ENCODE data around the gene CNGA3.

CNGA3 gene

GRCh38 chr2:98378196-98378595, 31.9 kb downstream of the CNGA3 start:
- DNase-seq (ENCODE audit: low read depth), result no peak

- no peak for DNase-seq (ENCODE audit: low read depth)
Observed at GRCh38 chr2:98378901-98379300, 32.6 kb downstream of the CNGA3 start.

- DNase-seq (ENCODE audit: low read depth), result no peak
Observed at GRCh38 chr2:98379311-98380202, 33.3 kb downstream of the CNGA3 start.

DNA sequence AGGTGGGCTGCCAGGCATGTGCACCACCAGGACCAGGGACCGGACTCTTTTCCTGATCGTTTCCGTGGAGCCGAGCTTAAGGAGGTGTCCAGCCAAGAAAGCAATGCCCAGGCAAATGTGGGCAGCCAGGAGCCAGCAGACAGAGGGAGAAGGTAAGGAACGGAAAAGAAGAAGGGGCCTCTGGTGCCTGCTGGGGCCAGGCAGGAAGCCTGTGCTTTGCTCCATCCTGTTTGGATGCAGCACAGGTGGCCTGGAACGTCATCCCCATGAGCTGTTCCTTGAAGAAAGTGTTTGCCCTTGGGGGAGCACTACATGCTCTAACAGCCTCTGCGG, 33.9 kb downstream of the CNGA3 start:
- DNase-seq (ENCODE audit: low read depth), result no peak

GRCh38 chr2:98381494-98381893, 35.2 kb downstream of the CNGA3 start:
- DNase-seq (ENCODE audit: low read depth), result no peak

DNA sequence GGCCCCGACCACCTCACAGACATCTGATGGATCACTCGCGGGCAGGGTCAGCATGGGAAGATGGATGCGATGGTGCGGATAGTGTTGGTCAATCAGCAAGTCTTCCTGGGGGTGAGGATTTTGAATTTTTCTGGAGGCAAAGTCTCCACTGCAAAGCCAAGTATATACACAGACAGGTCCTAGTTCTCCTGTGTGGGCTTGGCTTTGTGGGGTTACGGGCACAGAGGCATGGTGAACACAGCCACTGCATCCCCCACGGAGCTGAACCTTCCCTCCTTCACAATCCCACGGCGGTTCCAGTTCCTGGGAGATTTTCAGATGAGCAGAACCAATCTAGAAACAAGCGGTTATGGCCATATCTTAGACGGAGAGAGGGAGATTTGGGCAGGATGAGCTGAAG, 35.8 kb downstream of the CNGA3 start:
- no peak for DNase-seq (ENCODE audit: low read depth)

GRCh38 chr2:98382739-98383138, 36.5 kb downstream of the CNGA3 start:
- no peak for DNase-seq (ENCODE audit: low read depth)

DNA sequence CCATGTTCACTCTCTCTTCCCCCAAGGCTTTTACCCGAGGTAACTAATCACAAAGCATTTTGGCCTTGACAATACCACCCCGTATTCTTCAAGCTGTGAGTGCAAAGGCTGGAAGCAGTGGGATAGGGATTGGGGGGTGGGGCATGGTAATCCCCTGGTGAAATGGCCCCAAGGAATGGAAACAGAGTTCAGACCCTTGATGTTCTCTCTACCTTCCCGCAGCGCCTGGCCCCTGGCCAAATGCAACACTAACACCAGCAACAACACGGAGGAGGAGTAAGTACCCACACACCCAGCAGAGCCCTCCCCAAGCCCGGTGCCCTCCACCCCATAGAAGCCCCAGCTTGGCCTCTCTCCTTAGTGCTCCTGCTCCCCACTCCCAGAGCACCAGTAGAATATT, 36.9 kb downstream of the CNGA3 start:
- no peak for DNase-seq (ENCODE audit: low read depth)

DNA sequence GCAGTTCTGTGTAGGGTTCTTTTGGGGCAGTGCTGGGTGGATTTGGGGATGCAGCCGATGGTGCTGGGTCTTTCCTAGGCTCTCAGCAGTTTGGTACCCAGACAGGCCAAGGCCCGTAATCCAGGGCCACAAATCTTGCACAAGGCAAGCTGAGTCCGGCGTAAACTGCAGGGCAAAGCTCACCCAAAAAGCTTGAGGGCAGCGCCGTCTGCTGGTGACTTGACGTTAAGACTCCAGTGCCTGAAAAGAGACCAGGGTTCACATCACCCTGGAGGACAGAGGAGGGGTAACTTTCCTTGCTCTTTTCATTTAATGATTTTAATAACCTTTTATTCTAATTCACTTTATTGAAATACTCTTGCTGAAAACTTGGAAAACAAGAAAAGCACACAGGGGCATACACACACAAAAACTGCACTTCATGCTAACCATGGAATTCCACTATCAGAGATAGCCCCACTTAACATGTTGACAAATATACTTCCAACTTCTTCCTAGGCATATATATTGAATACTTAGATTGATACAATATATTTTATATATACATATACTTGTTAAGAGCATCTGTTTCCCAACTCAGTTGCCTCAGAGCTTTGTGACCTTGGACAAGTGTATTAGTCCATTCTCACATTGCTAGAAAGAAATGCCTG, 38.9 kb downstream of the CNGA3 start:
- DNase-seq (ENCODE audit: low read depth), result peak; percentile 66

DNA sequence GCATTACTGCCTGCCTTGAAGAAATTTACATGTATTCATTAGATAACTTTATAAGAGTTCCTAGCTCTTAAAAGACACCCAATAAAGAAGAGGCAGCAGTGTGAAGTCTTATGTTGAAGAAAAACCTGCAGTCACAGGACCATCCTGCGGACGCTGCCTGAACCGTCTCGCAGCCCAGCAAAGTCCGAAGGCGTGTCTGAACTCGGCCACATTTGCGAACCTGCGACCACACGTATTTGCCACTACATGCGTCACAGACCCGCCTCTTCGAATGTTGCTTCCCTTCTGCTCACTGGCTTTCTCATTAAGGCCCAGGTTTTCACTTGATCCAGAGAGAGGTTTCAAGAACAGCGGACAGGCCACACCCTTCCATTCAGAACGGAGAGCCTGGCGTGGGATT, 41.2 kb downstream of the CNGA3 start:
- no peak for DNase-seq (ENCODE audit: low read depth)

DNA sequence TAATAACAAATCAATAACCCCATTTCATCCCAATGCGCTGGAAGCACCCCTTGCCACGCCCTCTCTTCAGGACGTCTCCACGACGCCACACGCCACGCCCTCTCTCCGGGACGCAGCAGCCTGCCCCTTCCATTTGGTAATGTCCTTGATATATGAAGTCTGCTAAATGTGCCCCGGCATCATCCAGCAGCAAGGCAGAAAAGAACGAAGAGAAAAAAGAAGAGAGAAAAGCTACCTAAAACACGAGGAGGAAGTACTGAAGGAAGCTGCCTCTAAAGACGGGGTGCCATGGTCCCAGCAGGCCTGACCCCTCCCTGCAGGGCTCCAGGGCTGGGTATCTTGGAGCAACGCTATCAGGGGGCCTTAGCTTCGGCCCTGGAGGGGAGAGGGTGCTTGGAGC, 41.8 kb downstream of the CNGA3 start:
- no peak for DNase-seq (ENCODE audit: low read depth)

DNA sequence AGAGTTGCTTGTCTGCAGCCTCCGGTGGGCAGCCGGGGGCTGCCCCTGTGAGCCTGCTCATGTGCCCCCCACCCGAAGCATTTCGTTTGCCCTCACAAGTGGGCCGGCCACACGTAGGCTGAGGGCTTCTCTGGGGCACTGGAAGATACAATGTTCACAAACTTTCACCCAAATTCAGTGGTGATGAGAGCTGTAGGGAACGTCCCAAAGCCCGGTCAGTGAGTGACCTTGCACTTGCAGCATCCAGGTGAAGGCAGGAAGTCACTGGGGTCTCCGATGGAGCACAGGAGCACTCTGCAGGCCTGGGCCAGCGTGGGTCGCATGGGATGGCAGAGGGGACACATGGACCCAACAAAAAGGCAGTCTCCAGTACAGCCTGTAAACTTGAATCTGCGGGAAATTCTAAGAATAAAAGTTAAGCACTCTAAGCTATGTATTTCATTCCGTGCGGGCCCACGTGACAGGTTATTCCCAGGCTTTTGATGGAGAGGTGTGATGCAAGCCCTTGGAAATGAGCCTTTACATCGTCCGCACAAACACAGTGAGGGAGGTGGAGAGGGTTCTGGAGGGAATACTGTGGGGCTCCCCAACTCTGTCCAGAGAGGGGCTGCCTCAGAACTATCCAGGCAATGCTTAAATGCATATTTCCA, 42.5 kb downstream of the CNGA3 start:
- DNase-seq (ENCODE audit: low read depth), result no peak

DNA sequence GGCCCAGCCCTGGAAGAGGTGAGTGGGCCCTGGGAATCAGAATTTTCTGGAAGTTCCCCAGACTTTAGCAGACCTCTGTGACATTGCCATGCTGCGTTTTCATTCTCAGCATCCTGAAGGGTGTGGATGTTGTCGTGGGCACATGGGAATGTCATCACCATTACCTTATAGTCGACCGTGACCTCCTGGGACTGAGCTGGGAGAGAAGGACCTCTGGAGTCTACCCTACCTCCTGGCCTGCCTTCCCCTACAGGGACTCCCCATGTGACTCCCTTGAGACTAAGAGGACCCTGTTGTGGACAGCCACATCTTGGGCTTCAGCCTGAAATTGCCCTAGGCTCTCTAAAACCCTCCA, 43.0 kb downstream of the CNGA3 start:
- DNase-seq (ENCODE audit: low read depth), result no peak

DNA sequence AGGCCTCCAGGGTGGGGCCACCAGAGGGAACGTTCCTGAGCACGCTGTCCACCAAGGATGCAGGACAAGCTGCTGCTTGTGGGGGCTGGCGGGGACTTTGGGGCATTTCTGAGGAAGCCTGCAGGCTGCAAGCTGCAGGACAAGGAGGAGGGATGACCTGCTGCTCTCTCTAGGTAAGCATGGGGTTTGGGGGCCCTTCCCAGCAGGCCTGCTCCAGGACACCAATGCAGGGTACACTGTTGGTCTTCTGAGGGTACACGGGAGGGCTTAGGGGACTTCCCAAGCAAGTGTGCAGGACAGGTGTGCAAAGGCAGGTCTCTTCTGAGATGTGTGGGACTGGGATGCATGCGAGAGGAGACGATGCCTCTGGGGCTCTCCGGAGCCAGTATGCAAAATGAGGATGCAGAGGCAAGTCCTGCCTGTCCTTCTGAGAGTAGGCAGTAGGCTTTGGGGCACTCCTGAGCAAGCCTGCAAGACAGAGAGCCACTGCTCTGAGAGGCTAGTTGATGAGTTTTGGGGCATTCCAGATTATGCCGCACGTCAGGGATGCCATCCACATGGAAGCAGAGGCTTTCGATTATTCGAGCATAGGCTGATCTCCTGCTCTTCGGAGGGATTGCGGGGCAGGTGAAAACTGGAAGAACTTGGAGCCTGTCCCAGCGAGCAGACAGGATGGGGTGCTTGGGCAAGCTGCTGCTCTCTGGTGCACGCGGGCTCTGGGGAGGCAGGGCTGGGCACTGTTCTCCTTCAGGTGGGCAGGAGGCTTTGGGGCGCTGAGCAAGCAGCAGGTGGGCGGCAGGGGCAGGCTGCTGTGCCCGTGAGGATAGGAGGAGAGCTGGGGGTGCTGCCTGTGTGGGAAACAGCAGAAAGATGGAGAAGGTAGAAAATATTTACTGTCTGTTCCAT, 44.6 kb downstream of the CNGA3 start:
- DNase-seq (ENCODE audit: low read depth), result no peak

GRCh38 chr2:98391581-98392270, 45.5 kb downstream of the CNGA3 start:
- no peak for DNase-seq (ENCODE audit: low read depth)

GRCh38 chr2:98393354-98393753, 47.1 kb downstream of the CNGA3 start:
- DNase-seq (ENCODE audit: low read depth), result no peak

- DNase-seq (ENCODE audit: low read depth), result no peak
Observed at GRCh38 chr2:98394595-98395153, 48.4 kb downstream of the CNGA3 start.

- no peak for DNase-seq (ENCODE audit: low read depth)
Observed at GRCh38 chr2:98395977-98396376, 49.7 kb downstream of the CNGA3 start.

GRCh38 chr2:98396745-98397355, 50.6 kb downstream of the CNGA3 start:
- DNase-seq (ENCODE audit: low read depth), result no peak

GRCh38 chr2:98399140-98399539, 52.9 kb downstream of the CNGA3 start:
- no peak for DNase-seq (ENCODE audit: low read depth)

DNA sequence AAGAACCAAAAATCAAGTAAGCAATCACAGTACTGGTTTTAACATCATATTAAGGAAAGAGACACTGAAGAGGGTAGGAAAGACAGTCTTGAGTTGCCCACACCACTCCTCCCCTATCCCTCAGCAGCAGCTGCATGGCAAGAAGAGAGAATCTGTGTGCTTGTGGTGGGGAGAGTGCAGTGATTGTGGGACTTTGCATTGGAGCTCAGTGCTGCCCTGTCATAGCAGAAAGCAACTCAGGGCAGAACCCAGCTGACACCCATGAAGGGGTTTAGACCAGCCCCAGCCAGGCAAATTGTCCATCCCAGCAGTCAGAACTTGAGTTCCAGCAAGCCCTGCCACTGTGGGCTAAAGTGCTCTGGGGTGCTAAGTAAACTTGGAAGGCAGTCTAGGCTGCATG, 57.6 kb downstream of the CNGA3 start:
- DNase-seq (ENCODE audit: low read depth), result no peak
